HL-60 (cell line): Measurements from ENCODE around the gene CLNK.

Source experiments
- POLR2AphosphoS5 ChIP-seq: IDR thresholded peaks from 2 replicates; pipeline ENCODE4 v1.6.1; 2012; ENCODE audit warnings: low read depth
- TF ChIP-seq, protein P1 (sequence below): IDR thresholded peaks from one replicate; pipeline ENCODE4 v1.5.1; 2011; ENCODE audit warnings: low read length, control low read depth, inconsistent platforms; ENCODE audit not compliant: insufficient read depth

GRCh38 chr4:10716163-10716562, 31.6 kb upstream of the CLNK start:
- TF ChIP-seq, protein P1, sequence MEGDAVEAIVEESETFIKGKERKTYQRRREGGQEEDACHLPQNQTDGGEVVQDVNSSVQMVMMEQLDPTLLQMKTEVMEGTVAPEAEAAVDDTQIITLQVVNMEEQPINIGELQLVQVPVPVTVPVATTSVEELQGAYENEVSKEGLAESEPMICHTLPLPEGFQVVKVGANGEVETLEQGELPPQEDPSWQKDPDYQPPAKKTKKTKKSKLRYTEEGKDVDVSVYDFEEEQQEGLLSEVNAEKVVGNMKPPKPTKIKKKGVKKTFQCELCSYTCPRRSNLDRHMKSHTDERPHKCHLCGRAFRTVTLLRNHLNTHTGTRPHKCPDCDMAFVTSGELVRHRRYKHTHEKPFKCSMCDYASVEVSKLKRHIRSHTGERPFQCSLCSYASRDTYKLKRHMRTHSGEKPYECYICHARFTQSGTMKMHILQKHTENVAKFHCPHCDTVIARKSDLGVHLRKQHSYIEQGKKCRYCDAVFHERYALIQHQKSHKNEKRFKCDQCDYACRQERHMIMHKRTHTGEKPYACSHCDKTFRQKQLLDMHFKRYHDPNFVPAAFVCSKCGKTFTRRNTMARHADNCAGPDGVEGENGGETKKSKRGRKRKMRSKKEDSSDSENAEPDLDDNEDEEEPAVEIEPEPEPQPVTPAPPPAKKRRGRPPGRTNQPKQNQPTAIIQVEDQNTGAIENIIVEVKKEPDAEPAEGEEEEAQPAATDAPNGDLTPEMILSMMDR: no peak
- no peak for TF ChIP-seq POLR2AphosphoS5
